Lower lobe of right lung (tissue), 2 donors: ENCODE data around the gene LTBR. TPM values are rescaled to one million over a fixed set of nuclear protein-coding genes. Genes with fewer than 3 reads are reported as not detected.

Experiments
- ATAC-seq, 2 donors: fragments of 200-7000 bp; cut with Tn5 transposase; one replicate each; pipeline ENCODE4 v1.9.1; 2020 to 2022; ENCODE audit warnings: mild to moderate bottlenecking in 2 of 2, moderate library complexity in 2 of 2
- DNase-seq: peaks from one replicate; pipeline ENCODE4 v3.0.0-alpha.2; 2020
- H3K27ac ChIP-seq: fragments of 200-600 bp; one replicate; pipeline ENCODE4 v1.8.0; 2022
- H3K27me3 ChIP-seq: fragments of 200-600 bp; one replicate; pipeline ENCODE4 v1.8.0; 2022; ENCODE audit warnings: low read depth
- H3K36me3 ChIP-seq: fragments of 200-600 bp; one replicate; pipeline ENCODE4 v1.8.0; 2022; ENCODE audit warnings: mild to moderate bottlenecking
- H3K4me1 ChIP-seq: fragments of 200-600 bp; one replicate; pipeline ENCODE4 v1.8.0; 2022
- H3K4me3 ChIP-seq: fragments of 200-600 bp; one replicate; pipeline ENCODE4 v1.8.0; 2022; ENCODE audit warnings: mild to moderate bottlenecking
- H3K9me3 ChIP-seq: fragments of 200-600 bp; one replicate; pipeline ENCODE4 v1.8.0; 2022
- CTCF ChIP-seq: fragments of 200-600 bp; IDR thresholded peaks from one replicate; pipeline ENCODE4 v1.8.0; 2022; ENCODE audit warnings: antibody characterized with exemption, mild to moderate bottlenecking
- intact Hi-C: fragments of 100-400 bp; cut with DNase I; formaldehyde crosslinking; loops from one replicate; pipeline ENCODE4 v1.11.0; 2022
- total RNA-seq: library from RNA; stranded (reverse); fragmentation: NEBNext Ultra II Directional; extraction: Animal tissue kit (Norgen Biotek cat#: 25700); gene quantifications from one replicate; pipeline ENCODE4 v1.2.1, GENCODE V29; 2021
- donor health status: DM: no; HTN: yes; CAD: no; lungs with severe emphysema.

The LTBR gene
- total RNA-seq, 1 donor from 2014 or later: 122 TPM

- TF ChIP-seq CTCF: no peak
- Histone ChIP-seq H3K27me3 (no peaks in the 10 kb centered on the region), H3K4me1 (peaks cover 13% of the 10 kb centered on the region), H3K36me3 (no peaks in the 10 kb centered on the region), H3K27ac (no peak overlapping the region), H3K4me3 (no peak overlapping the region), H3K9me3 (no peaks in the 10 kb centered on the region)
- ATAC-seq (no peak), DNase-seq (no peak)
- intact Hi-C loops: no loop called here
These were observed 50.5 kb downstream of the LTBR start for GRCh38 chr12:6434205-6435140.

DNA sequence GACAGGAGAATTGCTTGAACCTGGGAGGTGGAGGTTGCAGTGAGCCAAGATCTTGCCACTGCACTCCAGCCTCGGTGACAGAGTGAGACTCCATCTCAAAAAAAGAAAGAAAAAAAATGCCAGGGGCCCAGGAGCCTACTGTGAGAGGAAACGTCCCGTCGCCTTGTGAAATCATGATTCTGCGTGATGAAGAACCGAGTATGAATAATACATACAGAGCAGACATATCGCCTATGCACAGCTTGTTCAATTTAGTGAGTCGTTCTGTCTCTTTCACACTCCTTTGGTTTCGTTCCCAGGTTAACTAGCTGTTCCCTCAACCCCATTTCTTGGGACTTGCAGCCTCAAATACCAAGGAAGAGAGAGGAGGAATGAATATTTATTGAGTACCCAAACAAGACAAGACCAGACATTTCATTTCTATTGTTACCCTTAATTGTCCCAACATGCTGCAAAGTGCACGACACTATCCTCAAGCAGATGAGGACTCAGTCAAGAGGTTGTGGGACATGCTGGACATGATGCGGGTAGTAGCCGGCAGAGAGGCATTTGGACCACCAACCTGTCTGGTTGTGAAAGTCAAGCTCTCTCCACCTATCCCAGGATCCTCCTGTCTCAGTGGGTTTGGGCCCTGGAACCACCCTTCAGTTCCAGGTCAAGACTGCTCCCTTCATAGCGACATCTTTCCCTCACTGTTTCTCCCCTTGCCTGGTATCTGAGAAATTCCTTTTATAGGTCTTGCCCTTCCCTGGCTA lies 52.2 kb downstream of the LTBR start:
- TF ChIP-seq CTCF: no peak
- H3K4me3 ChIP-seq: no peak overlapping the region
- H3K27me3 ChIP-seq: no peaks in the 10 kb centered on the region
- H3K36me3 ChIP-seq: no peaks in the 10 kb centered on the region
- H3K4me1 ChIP-seq: peaks cover 2% of the 10 kb centered on the region
- no peaks in the 10 kb centered on the region for H3K9me3 ChIP-seq
- intact Hi-C loops: no loop called here
- no peak for DNase-seq
- ATAC-seq: no peak
- no peak overlapping the region for H3K27ac ChIP-seq

DNA sequence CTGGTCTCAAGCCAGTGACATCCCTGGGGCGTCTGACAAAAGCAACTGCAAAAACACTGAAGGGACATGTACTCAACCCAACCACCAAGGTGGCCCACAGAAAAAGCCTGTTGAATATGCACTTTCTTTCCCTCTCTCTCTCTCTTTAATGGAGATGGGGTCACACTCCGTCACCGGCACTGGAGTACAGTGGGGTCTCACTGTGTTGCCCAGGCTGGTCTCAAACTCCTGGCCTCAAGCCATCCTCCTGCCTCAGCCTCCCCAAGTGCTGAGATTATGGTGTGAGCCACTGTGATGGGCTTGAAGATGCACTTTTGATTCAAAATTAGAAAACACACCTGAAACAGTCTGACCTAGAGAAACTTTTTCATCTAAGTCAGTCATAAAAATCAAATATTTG lies 53.6 kb downstream of the LTBR start:
- H3K27ac ChIP-seq: no peak overlapping the region
- intact Hi-C loops: no loop called here
- no peaks in the 10 kb centered on the region for H3K9me3 ChIP-seq
- no peak for DNase-seq
- ATAC-seq: no peak
- H3K4me3 ChIP-seq: no peak overlapping the region
- H3K4me1 ChIP-seq: no peaks in the 10 kb centered on the region
- TF ChIP-seq CTCF: no peak
- H3K36me3 ChIP-seq: no peaks in the 10 kb centered on the region
- H3K27me3 ChIP-seq: no peaks in the 10 kb centered on the region

DNA sequence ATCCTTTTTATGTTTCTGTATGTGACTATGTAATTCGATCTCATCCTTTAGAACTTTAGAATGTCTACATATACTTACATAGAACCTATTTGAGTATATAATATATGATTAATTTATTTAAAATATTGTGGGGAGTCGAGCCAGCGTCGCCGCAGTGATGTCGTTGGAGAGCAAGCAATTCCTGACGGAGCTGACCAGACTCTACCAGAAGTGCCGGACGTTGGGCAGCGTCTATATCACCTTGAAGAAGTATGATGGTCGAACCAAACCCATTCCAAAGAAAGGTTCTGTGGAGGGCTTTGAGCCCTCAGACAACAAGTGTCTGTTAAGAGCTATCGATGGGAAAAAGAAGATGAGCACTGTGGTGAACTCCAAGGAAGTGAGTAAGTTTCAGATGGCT lies 54.4 kb downstream of the LTBR start:
- no peaks in the 10 kb centered on the region for H3K27me3 ChIP-seq
- no peaks in the 10 kb centered on the region for H3K36me3 ChIP-seq
- intact Hi-C loops: no loop called here
- no peak for ATAC-seq
- H3K4me1 ChIP-seq: no peaks in the 10 kb centered on the region
- DNase-seq: no peak
- no peaks in the 10 kb centered on the region for H3K9me3 ChIP-seq
- H3K27ac ChIP-seq: no peak overlapping the region
- TF ChIP-seq CTCF: no peak
- no peak overlapping the region for H3K4me3 ChIP-seq

DNA sequence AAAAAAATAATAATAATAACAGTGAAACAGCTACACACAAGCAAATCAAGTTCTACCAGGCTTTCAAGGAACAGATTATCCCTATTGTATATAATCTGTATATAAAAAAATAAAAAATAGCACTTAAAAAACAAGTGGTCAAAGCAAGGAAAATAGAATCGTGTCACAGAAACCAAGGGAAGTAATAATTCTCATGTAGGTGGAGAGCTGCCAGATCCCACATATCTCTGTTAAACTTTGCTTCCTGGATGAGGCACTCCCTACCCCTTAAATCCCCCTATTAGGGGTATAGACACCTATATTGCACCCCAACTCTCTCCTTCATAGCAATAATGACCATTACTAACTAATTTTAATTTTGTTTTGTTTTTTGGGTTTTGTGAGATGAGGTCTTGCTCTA lies 56.4 kb downstream of the LTBR start:
- intact Hi-C loops: no loop called here
- Histone ChIP-seq H3K9me3 (no peaks in the 10 kb centered on the region), H3K27me3 (no peaks in the 10 kb centered on the region), H3K4me1 (no peaks in the 10 kb centered on the region), H3K27ac (no peak overlapping the region), H3K4me3 (no peak overlapping the region), H3K36me3 (no peaks in the 10 kb centered on the region)
- TF ChIP-seq CTCF: no peak
- ATAC-seq (no peak), DNase-seq (no peak)

Other genes starting within 250 kb of the LTBR start
- gene CD9, start 183.8 kb upstream of the LTBR start, total RNA-seq: 437 TPM
- gene PLEKHG6, start 73.5 kb upstream of the LTBR start, total RNA-seq: 2.9 TPM
- gene TNFRSF1A, start 42.1 kb upstream of the LTBR start, total RNA-seq: 165 TPM
- gene SCNN1A, start 8.6 kb upstream of the LTBR start, total RNA-seq: 156 TPM
- gene CD27, start 60.8 kb downstream of the LTBR start, total RNA-seq: 2.3 TPM
- gene TAPBPL, start 67.9 kb downstream of the LTBR start, total RNA-seq: 32.4 TPM
- gene VAMP1, start 86.5 kb downstream of the LTBR start, total RNA-seq: 6.8 TPM
- 121 TPM for gene MRPL51, start 109.1 kb downstream of the LTBR start, total RNA-seq
- 32.0 TPM for gene NCAPD2, start 109.9 kb downstream of the LTBR start, total RNA-seq
- 766 TPM for gene GAPDH, start 150.4 kb downstream of the LTBR start, total RNA-seq
- gene IFFO1, start 171.9 kb downstream of the LTBR start, total RNA-seq: 27.6 TPM
- gene NOP2, start 184.1 kb downstream of the LTBR start, total RNA-seq: 30.2 TPM
- gene CHD4, start 223.2 kb downstream of the LTBR start, total RNA-seq: 169 TPM